ENCODE data around the gene GRK4.

GRK4 gene

GRCh38 chr4:2995546-2996265 lies 32.3 kb downstream of the GRK4 start:
- H3K9me3 Mint-ChIP-seq, result no peaks in the 10 kb centered on the region
- no peak overlapping the region for H3K27ac Mint-ChIP-seq
- peaks cover 3% of the 10 kb centered on the region for H3K27me3 Mint-ChIP-seq

DNA sequence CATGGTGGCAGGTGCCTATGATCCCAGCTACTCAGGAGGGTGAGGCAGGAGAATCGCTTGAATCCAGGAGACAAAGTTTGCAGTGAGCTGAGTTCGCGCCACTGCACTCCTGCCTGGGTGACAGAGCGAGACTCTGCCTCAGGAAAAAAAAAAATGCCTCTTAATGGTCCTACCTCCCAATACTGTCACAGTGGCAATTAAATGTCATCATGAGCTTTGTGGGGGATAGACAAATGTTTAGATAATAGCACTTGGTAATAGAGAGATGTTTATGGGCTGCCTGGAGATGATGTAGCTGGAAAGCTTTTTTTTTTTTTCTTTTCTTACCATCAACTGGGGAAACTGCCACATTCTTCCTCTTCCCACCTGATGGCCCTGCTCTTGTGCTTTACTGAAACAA lies 33.0 kb downstream of the GRK4 start:
- H3K36me3 Mint-ChIP-seq (ENCODE audit: low read depth), result no peaks in the 10 kb centered on the region
- H3K4me1 Mint-ChIP-seq (ENCODE audit: low read depth), result no peaks in the 10 kb centered on the region
- H3K4me3 Mint-ChIP-seq, result no peak overlapping the region
- H3K9me3 Mint-ChIP-seq, result no peaks in the 10 kb centered on the region
- H3K27ac Mint-ChIP-seq, result no peak overlapping the region
- no peaks in the 10 kb centered on the region for H3K27me3 Mint-ChIP-seq

More at GRCh38 chr4:2995546-2996265, 32.3 kb downstream of the GRK4 start:
- H3K4me1 Mint-ChIP-seq (ENCODE audit: low read depth), result no peaks in the 10 kb centered on the region
- no peak overlapping the region for H3K4me3 Mint-ChIP-seq
- no peaks in the 10 kb centered on the region for H3K36me3 Mint-ChIP-seq (ENCODE audit: low read depth)

GRCh38 chr4:3007724-3008123 lies 44.4 kb downstream of the GRK4 start:
- Mint-ChIP-seq H3K9me3 (no peaks in the 10 kb centered on the region), H3K27ac (no peak overlapping the region)

GRCh38 chr4:3009422-3009821 lies 46.1 kb downstream of the GRK4 start:
- Mint-ChIP-seq H3K27me3 (peaks cover 5% of the 10 kb centered on the region), H3K4me3 (no peak overlapping the region), H3K9me3 (no peaks in the 10 kb centered on the region), H3K4me1 (ENCODE audit: low read depth) (peaks cover 3% of the 10 kb centered on the region), H3K27ac (no peak overlapping the region), H3K36me3 (ENCODE audit: low read depth) (no peaks in the 10 kb centered on the region)

More at GRCh38 chr4:3007724-3008123, 44.4 kb downstream of the GRK4 start:
- Mint-ChIP-seq H3K27me3 (no peaks in the 10 kb centered on the region), H3K4me1 (ENCODE audit: low read depth) (no peaks in the 10 kb centered on the region), H3K36me3 (ENCODE audit: low read depth) (no peaks in the 10 kb centered on the region), H3K4me3 (no peak overlapping the region)

DNA sequence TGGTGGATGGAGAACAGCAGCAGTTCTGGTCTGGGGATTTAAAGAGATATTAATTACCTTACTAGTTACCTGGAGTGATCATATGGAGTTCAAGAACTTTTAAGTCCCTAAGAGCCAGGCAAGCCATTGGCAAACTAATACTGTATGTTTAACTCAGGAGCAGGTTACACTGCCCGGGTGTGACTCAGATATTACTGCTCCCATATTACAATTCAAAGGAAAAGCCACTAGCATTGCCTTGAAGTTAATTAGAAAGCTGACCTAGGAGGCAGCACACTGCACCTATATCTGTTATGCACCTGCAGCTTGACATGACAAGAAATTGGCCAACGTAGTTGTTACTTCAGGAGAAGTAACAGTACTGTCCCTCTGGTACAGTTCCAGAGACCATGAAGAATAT lies 47.2 kb downstream of the GRK4 start:
- H3K9me3 Mint-ChIP-seq, result no peaks in the 10 kb centered on the region
- H3K36me3 Mint-ChIP-seq (ENCODE audit: low read depth), result no peaks in the 10 kb centered on the region
- H3K27ac Mint-ChIP-seq, result no peak overlapping the region
- H3K27me3 Mint-ChIP-seq, result peaks cover 5% of the 10 kb centered on the region
- H3K4me3 Mint-ChIP-seq, result no peak overlapping the region
- H3K4me1 Mint-ChIP-seq (ENCODE audit: low read depth), result peaks cover 3% of the 10 kb centered on the region

- Mint-ChIP-seq H3K27ac (no peak overlapping the region), H3K9me3 (no peaks in the 10 kb centered on the region), H3K27me3 (peaks cover 5% of the 10 kb centered on the region), H3K4me1 (ENCODE audit: low read depth) (peaks cover 3% of the 10 kb centered on the region), H3K4me3 (no peak overlapping the region), H3K36me3 (ENCODE audit: low read depth) (no peaks in the 10 kb centered on the region)
Measured at GRCh38 chr4:3010998-3011397, 47.6 kb downstream of the GRK4 start.

DNA sequence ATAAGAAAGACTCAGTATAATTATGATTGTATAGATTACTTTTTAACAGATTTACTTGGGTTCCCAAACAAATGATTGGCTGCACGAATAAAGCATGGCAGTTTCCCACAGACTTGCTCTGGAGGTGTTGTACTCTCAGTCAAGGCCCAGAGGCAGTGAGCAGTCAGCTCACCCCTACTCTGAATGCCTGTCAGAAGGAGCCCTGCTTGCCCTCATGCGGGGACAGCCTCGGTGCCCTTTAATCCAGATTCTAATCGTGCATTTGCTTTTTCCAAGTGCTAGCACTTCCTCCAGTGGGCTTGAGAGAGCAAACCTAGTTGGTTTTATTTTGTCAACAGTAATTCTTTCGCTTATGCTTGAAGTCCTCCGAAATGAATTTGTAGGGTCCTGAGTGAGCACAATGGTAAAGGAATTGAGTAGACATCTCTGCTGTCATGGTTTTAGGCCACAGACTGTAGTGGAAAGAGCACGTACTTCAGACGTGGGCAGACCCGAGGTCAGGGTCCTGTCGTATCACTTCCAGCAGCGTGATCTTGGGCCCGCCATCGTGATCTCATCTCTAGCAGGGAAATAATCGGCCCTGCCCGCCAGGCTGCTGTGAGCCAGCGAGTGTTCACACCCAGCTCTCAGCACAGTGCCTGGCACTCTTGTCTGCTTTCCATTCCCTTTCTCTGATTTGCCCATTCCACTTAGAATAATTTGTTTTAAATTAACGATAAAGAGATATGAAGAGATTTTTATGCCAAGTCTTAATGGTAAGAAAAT lies 48.3 kb downstream of the GRK4 start:
- Mint-ChIP-seq H3K4me3 (no peak overlapping the region), H3K36me3 (ENCODE audit: low read depth) (no peaks in the 10 kb centered on the region), H3K27me3 (peaks cover 5% of the 10 kb centered on the region), H3K9me3 (no peaks in the 10 kb centered on the region), H3K27ac (no peak overlapping the region), H3K4me1 (ENCODE audit: low read depth) (peaks cover 3% of the 10 kb centered on the region)

- Mint-ChIP-seq H3K4me3 (no peak overlapping the region), H3K27me3 (peaks cover 5% of the 10 kb centered on the region), H3K36me3 (ENCODE audit: low read depth) (no peaks in the 10 kb centered on the region), H3K9me3 (no peaks in the 10 kb centered on the region), H3K4me1 (ENCODE audit: low read depth) (peaks cover 3% of the 10 kb centered on the region), H3K27ac (no peak overlapping the region)
Measured at GRCh38 chr4:3013323-3013722, 50.0 kb downstream of the GRK4 start.

DNA sequence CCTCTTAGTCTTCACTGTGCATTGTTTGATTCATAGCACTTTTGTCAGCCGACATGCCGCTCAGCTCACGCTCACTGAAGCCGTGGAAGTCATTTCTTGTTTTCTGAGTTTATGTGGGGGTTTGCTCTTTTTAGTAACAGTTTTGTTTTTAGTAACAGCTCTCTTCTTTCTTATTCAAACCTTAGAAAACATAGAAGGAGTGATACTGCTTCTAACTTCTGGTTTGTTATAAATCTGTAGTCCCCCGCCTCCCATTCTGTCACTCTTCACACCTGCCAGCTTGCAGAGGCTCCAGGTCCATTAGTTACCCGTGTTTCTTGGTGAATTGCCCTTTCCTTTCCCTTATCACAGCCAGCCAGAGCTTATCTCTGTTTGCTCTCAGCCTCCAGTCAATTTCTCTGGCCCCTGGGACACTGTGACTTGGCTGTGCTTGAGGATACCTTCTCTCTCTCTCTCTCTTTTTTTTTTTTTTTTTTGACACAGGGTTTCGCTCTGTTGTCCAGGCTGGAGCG lies 50.5 kb downstream of the GRK4 start:
- no peaks in the 10 kb centered on the region for H3K36me3 Mint-ChIP-seq (ENCODE audit: low read depth)
- peaks cover 5% of the 10 kb centered on the region for H3K27me3 Mint-ChIP-seq
- H3K9me3 Mint-ChIP-seq, result no peaks in the 10 kb centered on the region
- peaks cover 3% of the 10 kb centered on the region for H3K4me1 Mint-ChIP-seq (ENCODE audit: low read depth)
- H3K27ac Mint-ChIP-seq, result no peak overlapping the region
- no peak overlapping the region for H3K4me3 Mint-ChIP-seq

GRCh38 chr4:3016961-3017360 lies 53.6 kb downstream of the GRK4 start:
- peaks cover 5% of the 10 kb centered on the region for H3K27me3 Mint-ChIP-seq
- H3K27ac Mint-ChIP-seq, result no peak overlapping the region
- H3K36me3 Mint-ChIP-seq (ENCODE audit: low read depth), result no peaks in the 10 kb centered on the region
- H3K4me1 Mint-ChIP-seq (ENCODE audit: low read depth), result peaks cover 4% of the 10 kb centered on the region
- no peak overlapping the region for H3K4me3 Mint-ChIP-seq
- H3K9me3 Mint-ChIP-seq, result no peaks in the 10 kb centered on the region

DNA sequence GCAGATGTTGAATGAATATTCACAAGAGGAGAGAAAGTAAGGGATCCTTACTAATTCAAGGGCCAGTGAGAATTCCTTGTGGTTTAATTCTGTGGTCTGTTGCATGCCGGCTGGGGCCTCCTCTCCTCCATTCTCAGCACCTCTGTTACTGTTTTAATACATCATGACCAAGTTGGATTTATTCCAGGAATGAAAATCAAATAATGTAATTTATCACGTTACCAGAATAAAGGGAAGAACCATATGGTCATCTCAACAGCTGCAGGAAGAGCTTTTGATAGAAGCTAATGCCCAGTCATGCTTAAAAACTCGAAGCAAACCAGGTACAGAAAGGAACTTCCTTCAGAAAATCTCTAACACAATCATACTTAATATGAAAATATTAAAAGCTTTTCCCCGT lies 54.1 kb downstream of the GRK4 start:
- no peaks in the 10 kb centered on the region for H3K36me3 Mint-ChIP-seq (ENCODE audit: low read depth)
- H3K27me3 Mint-ChIP-seq, result peaks cover 5% of the 10 kb centered on the region
- H3K27ac Mint-ChIP-seq, result no peak overlapping the region
- no peaks in the 10 kb centered on the region for H3K9me3 Mint-ChIP-seq
- H3K4me3 Mint-ChIP-seq, result no peak overlapping the region
- H3K4me1 Mint-ChIP-seq (ENCODE audit: low read depth), result peaks cover 6% of the 10 kb centered on the region

- Mint-ChIP-seq H3K4me1 (ENCODE audit: low read depth) (peaks cover 3% of the 10 kb centered on the region), H3K9me3 (peaks cover 4% of the 10 kb centered on the region), H3K36me3 (ENCODE audit: low read depth) (no peaks in the 10 kb centered on the region), H3K27me3 (no peaks in the 10 kb centered on the region), H3K4me3 (no peak overlapping the region), H3K27ac (no peak overlapping the region)
Measured at GRCh38 chr4:3019145-3019846, 55.9 kb downstream of the GRK4 start.

DNA sequence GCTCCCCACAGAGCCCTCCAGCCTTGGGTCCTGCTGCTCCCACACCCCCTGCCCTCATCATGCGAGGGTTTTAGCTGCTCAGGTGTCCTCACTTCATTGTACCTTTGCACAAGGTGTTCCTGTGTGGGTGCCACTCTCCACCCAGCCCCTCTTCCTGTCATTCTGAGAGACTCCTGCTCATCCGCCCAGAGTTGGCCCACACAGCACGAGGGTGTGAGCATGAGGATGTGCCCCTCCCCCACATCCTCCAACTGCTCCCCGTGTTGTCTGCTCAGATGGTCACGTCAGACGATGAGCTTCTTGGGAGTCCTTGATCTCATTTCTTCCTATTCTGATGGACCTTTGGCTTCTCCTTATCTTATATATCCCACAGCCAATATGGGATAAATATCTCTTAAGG lies 57.8 kb downstream of the GRK4 start:
- Mint-ChIP-seq H3K27ac (no peak overlapping the region), H3K4me3 (no peak overlapping the region)

DNA sequence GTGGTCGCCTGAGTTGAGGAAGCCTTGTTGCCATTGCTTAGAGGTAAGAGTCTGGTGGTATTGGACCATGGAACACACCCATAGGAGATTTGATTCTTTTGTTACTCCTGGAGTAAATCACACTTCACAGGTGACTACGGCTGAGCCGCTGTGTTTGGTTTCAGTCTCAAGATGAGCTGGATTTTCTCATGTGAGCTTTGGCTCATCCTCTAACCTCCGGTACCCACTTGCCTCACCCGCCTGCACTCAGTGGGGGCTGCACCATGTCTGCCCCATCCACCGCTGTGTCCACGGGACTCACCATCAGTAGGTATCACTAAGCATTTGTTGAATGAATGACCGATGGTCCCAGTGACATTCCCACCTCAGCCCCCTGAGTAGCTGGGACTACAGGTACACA lies 58.3 kb downstream of the GRK4 start:
- Mint-ChIP-seq H3K4me3 (no peak overlapping the region), H3K27me3 (no peaks in the 10 kb centered on the region), H3K4me1 (ENCODE audit: low read depth) (peaks cover 3% of the 10 kb centered on the region), H3K36me3 (ENCODE audit: low read depth) (no peaks in the 10 kb centered on the region), H3K9me3 (peaks cover 4% of the 10 kb centered on the region), H3K27ac (no peak overlapping the region)

More for the DNA sequence above, 57.8 kb downstream of the GRK4 start:
- Mint-ChIP-seq H3K9me3 (peaks cover 4% of the 10 kb centered on the region), H3K36me3 (ENCODE audit: low read depth) (no peaks in the 10 kb centered on the region), H3K4me1 (ENCODE audit: low read depth) (peaks cover 3% of the 10 kb centered on the region), H3K27me3 (no peaks in the 10 kb centered on the region)

DNA sequence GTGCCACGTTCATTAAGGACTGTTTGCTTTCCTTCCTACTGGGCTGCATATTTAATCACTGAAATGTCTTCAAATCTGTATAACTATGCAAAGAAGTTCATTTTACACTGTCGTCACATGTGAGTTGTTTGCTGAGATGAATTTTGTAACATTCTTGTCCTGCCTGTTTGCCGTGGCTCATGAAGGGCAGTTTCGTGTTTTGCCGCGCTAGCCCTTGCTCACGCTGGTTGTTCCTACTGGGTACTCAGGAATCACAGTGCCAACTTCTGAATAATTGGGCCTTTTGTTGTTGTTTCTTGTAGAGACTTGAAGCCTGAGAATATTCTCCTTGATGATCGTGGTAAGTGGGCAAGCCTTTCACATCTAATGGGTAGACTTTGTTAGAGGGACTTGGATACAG lies 58.7 kb downstream of the GRK4 start:
- Mint-ChIP-seq H3K4me3 (no peak overlapping the region), H3K27ac (no peak overlapping the region), H3K4me1 (ENCODE audit: low read depth) (peaks cover 3% of the 10 kb centered on the region)

More for the DNA sequence above, 58.7 kb downstream of the GRK4 start:
- H3K27me3 Mint-ChIP-seq, result no peaks in the 10 kb centered on the region
- H3K36me3 Mint-ChIP-seq (ENCODE audit: low read depth), result no peaks in the 10 kb centered on the region
- H3K9me3 Mint-ChIP-seq, result peaks cover 4% of the 10 kb centered on the region
